Activated naive CD4-positive, alpha-beta T cell treated with anti-CD3 and anti-CD28 coated beads, Interleukin-2, amount 50 U/mL, for 72 hours (primary cell): Measurements from ENCODE around the gene PDE4B. TPM values are rescaled to one million over a fixed set of nuclear protein-coding genes. Genes with fewer than 3 reads are reported as not detected.

ENCODE experiments used
- ATAC-seq, 2 donors: fragments of 150-1000 bp; cut with Tn5 transposase; 2 replicates each; pipeline ENCODE4 v1.10.0; 2021; ENCODE audit warnings: mild to moderate bottlenecking in 2 of 2, moderate library complexity in 2 of 2
- DNase-seq, 2 donors: peaks; one replicate each; pipeline ENCODE4 v3.0.0; 2021 to 2022; ENCODE audit warnings: low spot score in 2 of 2
- H3K27ac Mint-ChIP-seq, 2 donors: one replicate each; pipeline ENCODE4 v1.8.0; 2022; ENCODE audit warnings: mild to moderate bottlenecking in 2 of 2, mixed read lengths in 2 of 2
- H3K36me3 Mint-ChIP-seq, 2 donors: one replicate each; pipeline ENCODE4 v1.8.0; 2022; ENCODE audit warnings: mixed read lengths in 2 of 2
- H3K9me3 Mint-ChIP-seq, 2 donors: one replicate each; pipeline ENCODE4 v1.8.0; 2022; ENCODE audit warnings: mixed read lengths in 2 of 2
- total RNA-seq, 2 donors: library from RNA; stranded (reverse); gene quantifications; one replicate each; pipeline ENCODE4 v1.2.3, GENCODE V29; 2022

Gene PDE4B
- total RNA-seq, 2 donors from 2014 or later = 23.8 to 25.6 TPM

- ATAC-seq = no peak
- no peak for DNase-seq
- H3K9me3 Mint-ChIP-seq = no peaks in the 10 kb centered on the region
Measured at GRCh38 chr1:65904681-65905083, 112.0 kb downstream of the PDE4B start.

GRCh38 chr1:65910432-65910831, 117.7 kb downstream of the PDE4B start:
- Mint-ChIP-seq H3K36me3 (no peaks in the 10 kb centered on the region), H3K9me3 (no peaks in the 10 kb centered on the region)
- ATAC-seq = no peak

More at GRCh38 chr1:65904681-65905083, 112.0 kb downstream of the PDE4B start:
- no peak overlapping the region for H3K27ac Mint-ChIP-seq
- no peaks in the 10 kb centered on the region for H3K36me3 Mint-ChIP-seq

GRCh38 chr1:65911679-65912078, 119.0 kb downstream of the PDE4B start:
- no peak overlapping the region for H3K27ac Mint-ChIP-seq
- DNase-seq (no peak), ATAC-seq (no peak)
- H3K9me3 Mint-ChIP-seq = no peaks in the 10 kb centered on the region
- H3K36me3 Mint-ChIP-seq = no peaks in the 10 kb centered on the region

More at GRCh38 chr1:65910432-65910831, 117.7 kb downstream of the PDE4B start:
- no peak overlapping the region for H3K27ac Mint-ChIP-seq
- DNase-seq = no peak

GRCh38 chr1:65918564-65918963, 125.9 kb downstream of the PDE4B start:
- DNase-seq = no peak
- no peak for ATAC-seq
- Mint-ChIP-seq H3K27ac (no peak overlapping the region), H3K36me3 (no peaks in the 10 kb centered on the region), H3K9me3 (no peaks in the 10 kb centered on the region)

- no peak for DNase-seq
- no peaks in the 10 kb centered on the region for H3K9me3 Mint-ChIP-seq
- ATAC-seq = no peak
- H3K27ac Mint-ChIP-seq = no peak overlapping the region
- no peaks in the 10 kb centered on the region for H3K36me3 Mint-ChIP-seq
Measured at GRCh38 chr1:65921446-65921845, 128.8 kb downstream of the PDE4B start.

- no peaks in the 10 kb centered on the region for H3K9me3 Mint-ChIP-seq
- H3K36me3 Mint-ChIP-seq = no peaks in the 10 kb centered on the region
- no peak for ATAC-seq
- H3K27ac Mint-ChIP-seq = no peak overlapping the region
- no peak for DNase-seq
Measured at GRCh38 chr1:65924471-65924870, 131.8 kb downstream of the PDE4B start.

- DNase-seq = no peak
- H3K36me3 Mint-ChIP-seq = no peaks in the 10 kb centered on the region
- no peak overlapping the region for H3K27ac Mint-ChIP-seq
- no peaks in the 10 kb centered on the region for H3K9me3 Mint-ChIP-seq
- no peak for ATAC-seq
Measured at GRCh38 chr1:65938506-65938905, 145.8 kb downstream of the PDE4B start.

- DNase-seq (no peak), ATAC-seq (no peak)
- Mint-ChIP-seq H3K9me3 (no peaks in the 10 kb centered on the region), H3K27ac (no peak overlapping the region), H3K36me3 (no peaks in the 10 kb centered on the region)
Measured at GRCh38 chr1:65939191-65939590, 146.5 kb downstream of the PDE4B start.

- DNase-seq (no peak), ATAC-seq (no peak)
- no peak overlapping the region for H3K27ac Mint-ChIP-seq
- H3K9me3 Mint-ChIP-seq = no peaks in the 10 kb centered on the region
- no peaks in the 10 kb centered on the region for H3K36me3 Mint-ChIP-seq
Measured at GRCh38 chr1:65939636-65940035, 146.9 kb downstream of the PDE4B start.

- Mint-ChIP-seq H3K36me3 (no peaks in the 10 kb centered on the region), H3K9me3 (no peaks in the 10 kb centered on the region), H3K27ac (no peak overlapping the region)
- ATAC-seq (no peak), DNase-seq (no peak)
Measured at GRCh38 chr1:65940126-65940525, 147.4 kb downstream of the PDE4B start.

GRCh38 chr1:65942476-65942875, 149.8 kb downstream of the PDE4B start:
- ATAC-seq (no peak), DNase-seq (no peak)
- H3K9me3 Mint-ChIP-seq = no peaks in the 10 kb centered on the region
- H3K27ac Mint-ChIP-seq = no peak overlapping the region
- no peaks in the 10 kb centered on the region for H3K36me3 Mint-ChIP-seq

GRCh38 chr1:65946376-65946775, 153.7 kb downstream of the PDE4B start:
- Mint-ChIP-seq H3K9me3 (no peaks in the 10 kb centered on the region), H3K36me3 (no peaks in the 10 kb centered on the region), H3K27ac (no peak overlapping the region)
- ATAC-seq = no peak
- DNase-seq = no peak

GRCh38 chr1:65946960-65947359, 154.3 kb downstream of the PDE4B start:
- H3K9me3 Mint-ChIP-seq = no peaks in the 10 kb centered on the region
- H3K27ac Mint-ChIP-seq = no peak overlapping the region
- no peak for DNase-seq
- ATAC-seq = no peak
- no peaks in the 10 kb centered on the region for H3K36me3 Mint-ChIP-seq

- DNase-seq (no peak), ATAC-seq (no peak)
- Mint-ChIP-seq H3K36me3 (no peaks in the 10 kb centered on the region), H3K27ac (no peak overlapping the region), H3K9me3 (no peaks in the 10 kb centered on the region)
Measured at GRCh38 chr1:65948609-65949229, 156.0 kb downstream of the PDE4B start.

- Mint-ChIP-seq H3K9me3 (no peaks in the 10 kb centered on the region), H3K27ac (no peak overlapping the region), H3K36me3 (no peaks in the 10 kb centered on the region)
- DNase-seq (no peak), ATAC-seq (no peak)
Measured at GRCh38 chr1:65949230-65949626, 156.5 kb downstream of the PDE4B start.

GRCh38 chr1:65949933-65950332, 157.2 kb downstream of the PDE4B start:
- Mint-ChIP-seq H3K9me3 (no peaks in the 10 kb centered on the region), H3K36me3 (no peaks in the 10 kb centered on the region), H3K27ac (no peak overlapping the region)
- ATAC-seq = no peak
- DNase-seq = no peak

GRCh38 chr1:65952696-65953095, 160.0 kb downstream of the PDE4B start:
- DNase-seq (no peak), ATAC-seq (peak in 1 of 2 donors; percentile 69)
- H3K36me3 Mint-ChIP-seq = no peaks in the 10 kb centered on the region
- H3K27ac Mint-ChIP-seq = no peak overlapping the region
- no peaks in the 10 kb centered on the region for H3K9me3 Mint-ChIP-seq

GRCh38 chr1:65953170-65953569, 160.5 kb downstream of the PDE4B start:
- Mint-ChIP-seq H3K27ac (no peak overlapping the region), H3K9me3 (no peaks in the 10 kb centered on the region), H3K36me3 (no peaks in the 10 kb centered on the region)
- ATAC-seq = no peak
- no peak for DNase-seq

GRCh38 chr1:65955071-65955470, 162.4 kb downstream of the PDE4B start:
- no peak for DNase-seq
- H3K9me3 Mint-ChIP-seq = no peaks in the 10 kb centered on the region
- H3K27ac Mint-ChIP-seq = no peak overlapping the region
- no peak for ATAC-seq
- H3K36me3 Mint-ChIP-seq = no peaks in the 10 kb centered on the region
